ENCODE results near the gene MED22. TPM values are rescaled to one million over a fixed set of nuclear protein-coding genes. Genes with fewer than 3 reads are reported as not detected.
A peak's percentile ranks its signal among the peaks of the same experiment; 100 is the strongest.

The MED22 gene
- total RNA-seq, 5 donors from 2014 or later (not counting 1 experiment from before 2014, with no cell fraction given): 25.9 to 44.8 (median 40.7) TPM

GRCh38 chr9:133368249-133368881 lies 20.4 kb upstream of the MED22 start:
- DNase-seq (no peak), ATAC-seq (replicated peaks in 1 of 4) (no peak)
- H3K4me3 Mint-ChIP-seq: peak overlapping the region; percentile 49 to 92 (median 70)
- no peaks in the 10 kb centered on the region for H3K9me3 Mint-ChIP-seq
- peaks cover 60 to 82% (median 72%) of the 10 kb centered on the region in 3 donors for H3K4me1 Mint-ChIP-seq
- ChIA-PET POLR2A (no interaction called here), CTCF (no interaction called here)
- peaks cover 26% of the 10 kb centered on the region for H3K36me3 Mint-ChIP-seq
- Histone ChIP-seq H3K27ac (ENCODE audit: low read length) (peak overlapping the region; percentile 94), H3K9me3 (no peaks in the 10 kb centered on the region), H3K36me3 (ENCODE audit: control insufficient read depth in 2 of 2, extremely low read depth in 1 of 2, insufficient read depth in 1 of 2, low read length in 1 of 2) (peaks cover 12 to 63% of the 10 kb centered on the region in 2 donors), H3K4me1 (ENCODE audit: control insufficient read depth in 1 of 2, extremely low read depth in 1 of 2, insufficient read depth in 2 of 2, low read length in 2 of 2) (peaks cover 35 to 74% of the 10 kb centered on the region in 2 experiments), H3K4me3 (ENCODE audit: control insufficient read depth in 1 of 2, extremely low read depth in 1 of 2, low read length in 1 of 2) (no peak overlapping the region), H3K27me3 (replicated peaks in 1 of 2; ENCODE audit: control insufficient read depth in 2 of 2, extremely low read depth in 1 of 2, insufficient read depth in 2 of 2, low read length in 1 of 2) (no peaks in the 10 kb centered on the region)
- H3K27ac Mint-ChIP-seq: peak overlapping the region; percentile 93 to 95
- no peaks in the 10 kb centered on the region for H3K27me3 Mint-ChIP-seq
- WGBS (ENCODE audit: insufficient coverage): 80% methylated on average over 13 of the region's 18 CpGs

DNA sequence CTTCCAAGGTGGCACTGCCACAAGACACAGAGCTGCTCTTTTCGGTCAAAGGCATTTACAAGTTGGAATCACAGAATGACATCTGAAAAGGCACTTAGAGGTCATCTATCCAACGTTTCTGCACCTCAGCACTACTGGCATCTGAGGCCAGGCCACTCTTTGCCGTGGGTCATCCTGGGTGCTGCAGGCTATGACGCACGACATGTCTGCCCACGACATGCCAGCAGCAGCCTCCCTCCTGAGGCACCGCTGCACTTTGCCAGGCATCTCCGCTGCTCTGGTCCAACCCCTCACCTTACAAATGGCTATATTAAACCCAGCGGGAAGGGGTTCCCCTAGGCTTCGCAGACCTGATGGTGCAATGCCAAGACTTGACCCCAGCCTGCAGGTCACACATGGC lies 19.8 kb upstream of the MED22 start:
- Histone ChIP-seq H3K27me3 (replicated peaks in 1 of 2; ENCODE audit: control insufficient read depth in 2 of 2, extremely low read depth in 1 of 2, insufficient read depth in 2 of 2, low read length in 1 of 2) (no peaks in the 10 kb centered on the region), H3K4me1 (ENCODE audit: control insufficient read depth in 1 of 2, extremely low read depth in 1 of 2, insufficient read depth in 2 of 2, low read length in 2 of 2) (peaks cover 35 to 68% of the 10 kb centered on the region in 2 experiments), H3K27ac (ENCODE audit: low read length) (no peak overlapping the region), H3K9me3 (no peaks in the 10 kb centered on the region), H3K4me3 (ENCODE audit: control insufficient read depth in 1 of 2, extremely low read depth in 1 of 2, low read length in 1 of 2) (no peak overlapping the region), H3K36me3 (ENCODE audit: control insufficient read depth in 2 of 2, extremely low read depth in 1 of 2, insufficient read depth in 1 of 2, low read length in 1 of 2) (peaks cover 12 to 68% of the 10 kb centered on the region in 2 donors)
- POLR2A ChIA-PET: no interaction called here
- peaks cover 54 to 76% (median 67%) of the 10 kb centered on the region in 3 donors for H3K4me1 Mint-ChIP-seq
- WGBS (ENCODE audit: insufficient coverage): 93% methylated on average over 10 of the region's 10 CpGs
- no peak overlapping the region for H3K27ac Mint-ChIP-seq
- no peaks in the 10 kb centered on the region for H3K27me3 Mint-ChIP-seq
- ATAC-seq (replicated peaks in 1 of 4) (no peak), DNase-seq (no peak)
- peaks cover 30% of the 10 kb centered on the region for H3K36me3 Mint-ChIP-seq
- CTCF ChIA-PET: no interaction called here
- H3K4me3 Mint-ChIP-seq: no peak overlapping the region
- no peaks in the 10 kb centered on the region for H3K9me3 Mint-ChIP-seq

- H3K4me3 Mint-ChIP-seq: no peak overlapping the region
- peaks cover 32% of the 10 kb centered on the region for H3K36me3 Mint-ChIP-seq
- Histone ChIP-seq H3K36me3 (ENCODE audit: control insufficient read depth in 2 of 2, extremely low read depth in 1 of 2, insufficient read depth in 1 of 2, low read length in 1 of 2) (peaks cover 14 to 70% of the 10 kb centered on the region in 2 donors), H3K27me3 (replicated peaks in 1 of 2; ENCODE audit: control insufficient read depth in 2 of 2, extremely low read depth in 1 of 2, insufficient read depth in 2 of 2, low read length in 1 of 2) (no peaks in the 10 kb centered on the region), H3K4me3 (ENCODE audit: control insufficient read depth in 1 of 2, extremely low read depth in 1 of 2, low read length in 1 of 2) (no peak overlapping the region), H3K27ac (ENCODE audit: low read length) (no peak overlapping the region), H3K9me3 (no peaks in the 10 kb centered on the region), H3K4me1 (ENCODE audit: control insufficient read depth in 1 of 2, extremely low read depth in 1 of 2, insufficient read depth in 2 of 2, low read length in 2 of 2) (peaks cover 29 to 63% of the 10 kb centered on the region in 2 experiments)
- peaks cover 48 to 70% (median 61%) of the 10 kb centered on the region in 3 donors for H3K4me1 Mint-ChIP-seq
- no peak for DNase-seq
- no peak for ATAC-seq (replicated peaks in 1 of 4)
- no peaks in the 10 kb centered on the region for H3K9me3 Mint-ChIP-seq
- ChIA-PET CTCF (no interaction called here), POLR2A (no interaction called here)
- WGBS (ENCODE audit: insufficient coverage): 93% methylated on average over 16 of the region's 22 CpGs
- no peak overlapping the region for H3K27ac Mint-ChIP-seq
- no peaks in the 10 kb centered on the region for H3K27me3 Mint-ChIP-seq
Measured at GRCh38 chr9:133367221-133367620, 19.3 kb upstream of the MED22 start.

GRCh38 chr9:133366435-133366834 lies 18.5 kb upstream of the MED22 start:
- no peaks in the 10 kb centered on the region for H3K9me3 ChIP-seq
- ChIA-PET CTCF (interaction anchor here in 1 of 2 donors (1.6 kb wide), 1 partner anchor 18 kb away, joined by 4 read pairs; the partner anchor contains the start of genes MED22 and RPL7A), POLR2A (interaction anchor here in 1 of 2 donors (0.5 kb wide), 1 partner anchor 275 kb away, joined by 9 read pairs; no protein-coding TSS in a partner anchor)
- H3K4me1 Mint-ChIP-seq: peaks cover 40 to 63% (median 53%) of the 10 kb centered on the region in 3 donors
- H3K27me3 Mint-ChIP-seq: no peaks in the 10 kb centered on the region
- H3K4me3 ChIP-seq (ENCODE audit: control insufficient read depth in 1 of 2, extremely low read depth in 1 of 2, low read length in 1 of 2): no peak overlapping the region
- H3K4me3 Mint-ChIP-seq: no peak overlapping the region
- DNase-seq: no peak
- ATAC-seq (replicated peaks in 1 of 4): no peak
- peaks cover 17 to 78% of the 10 kb centered on the region in 2 donors for H3K36me3 ChIP-seq (ENCODE audit: control insufficient read depth in 2 of 2, extremely low read depth in 1 of 2, insufficient read depth in 1 of 2, low read length in 1 of 2)
- no peak overlapping the region for H3K27ac ChIP-seq (ENCODE audit: low read length)
- peaks cover 21 to 55% of the 10 kb centered on the region in 2 experiments for H3K4me1 ChIP-seq (ENCODE audit: control insufficient read depth in 1 of 2, extremely low read depth in 1 of 2, insufficient read depth in 2 of 2, low read length in 2 of 2)
- H3K27me3 ChIP-seq (replicated peaks in 1 of 2; ENCODE audit: control insufficient read depth in 2 of 2, extremely low read depth in 1 of 2, insufficient read depth in 2 of 2, low read length in 1 of 2): no peaks in the 10 kb centered on the region
- H3K27ac Mint-ChIP-seq: no peak overlapping the region
- 96% methylated on average over 9 of the region's 11 CpGs for WGBS (ENCODE audit: insufficient coverage)
- no peaks in the 10 kb centered on the region for H3K9me3 Mint-ChIP-seq
- peaks cover 40% of the 10 kb centered on the region for H3K36me3 Mint-ChIP-seq

DNA sequence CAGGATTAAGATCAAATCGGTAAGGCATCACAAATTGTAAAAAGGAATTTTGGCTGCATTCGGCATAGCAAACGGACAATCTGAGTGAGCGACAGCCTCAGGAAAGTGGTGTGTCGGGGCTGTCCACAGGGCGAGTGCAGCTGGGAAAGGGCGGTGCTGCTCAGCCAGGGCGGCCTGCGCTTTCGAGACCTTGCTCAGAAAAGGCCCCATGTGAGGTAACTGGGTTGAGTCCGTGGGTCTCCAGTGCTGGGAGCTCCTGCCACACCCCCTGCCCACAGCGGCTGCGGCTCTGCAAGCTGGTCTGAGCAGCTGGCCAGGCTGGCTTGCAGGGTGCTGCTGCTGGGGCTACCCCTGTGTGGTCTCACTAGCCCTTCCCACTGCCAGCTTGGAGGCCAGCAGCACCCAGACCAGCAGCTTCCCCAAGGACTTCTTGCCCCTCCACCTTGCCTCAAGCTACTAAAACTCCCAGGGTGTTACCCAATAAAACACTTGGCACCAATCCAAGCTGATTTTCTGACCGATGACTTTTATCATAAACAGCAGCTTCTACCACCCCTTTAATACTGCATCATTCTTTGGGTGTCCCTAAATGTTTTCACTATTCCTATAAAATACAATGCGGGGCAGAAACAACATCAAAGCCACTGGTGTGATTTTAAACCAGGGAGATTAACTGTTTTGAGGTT lies 14.6 kb upstream of the MED22 start:
- Histone ChIP-seq H3K9me3 (no peaks in the 10 kb centered on the region), H3K27me3 (replicated peaks in 1 of 2; ENCODE audit: control insufficient read depth in 2 of 2, extremely low read depth in 1 of 2, insufficient read depth in 2 of 2, low read length in 1 of 2) (no peaks in the 10 kb centered on the region), H3K4me1 (ENCODE audit: control insufficient read depth in 1 of 2, extremely low read depth in 1 of 2, insufficient read depth in 2 of 2, low read length in 2 of 2) (peaks cover under 1 to 42% of the 10 kb centered on the region in 2 experiments), H3K27ac (ENCODE audit: low read length) (no peak overlapping the region), H3K4me3 (ENCODE audit: control insufficient read depth in 1 of 2, extremely low read depth in 1 of 2, low read length in 1 of 2) (no peak overlapping the region), H3K36me3 (ENCODE audit: control insufficient read depth in 2 of 2, extremely low read depth in 1 of 2, insufficient read depth in 1 of 2, low read length in 1 of 2) (peaks cover 30 to 90% of the 10 kb centered on the region in 2 donors)
- H3K27ac Mint-ChIP-seq: no peak overlapping the region
- 94% methylated on average over 14 of the region's 15 CpGs for WGBS (ENCODE audit: insufficient coverage)
- ATAC-seq (replicated peaks in 1 of 4) (no peak), DNase-seq (no peak)
- ChIA-PET POLR2A (interaction anchor here in 1 of 2 donors (1.0 kb wide), 1 partner anchor 8 kb away, joined by 5 read pairs; no protein-coding TSS in a partner anchor), CTCF (no interaction called here)
- peaks cover 32% of the 10 kb centered on the region for H3K36me3 Mint-ChIP-seq
- H3K27me3 Mint-ChIP-seq: no peaks in the 10 kb centered on the region
- H3K4me1 Mint-ChIP-seq: peaks cover 23 to 45% (median 33%) of the 10 kb centered on the region in 3 donors
- no peaks in the 10 kb centered on the region for H3K9me3 Mint-ChIP-seq
- no peak overlapping the region for H3K4me3 Mint-ChIP-seq

GRCh38 chr9:133361507-133362092 lies 13.7 kb upstream of the MED22 start:
- Histone ChIP-seq H3K4me1 (ENCODE audit: control insufficient read depth in 1 of 2, extremely low read depth in 1 of 2, insufficient read depth in 2 of 2, low read length in 2 of 2) (peaks cover 5 to 42% of the 10 kb centered on the region in 2 experiments), H3K9me3 (no peaks in the 10 kb centered on the region), H3K36me3 (ENCODE audit: control insufficient read depth in 2 of 2, extremely low read depth in 1 of 2, insufficient read depth in 1 of 2, low read length in 1 of 2) (peaks cover 29 to 84% of the 10 kb centered on the region in 2 donors), H3K4me3 (ENCODE audit: control insufficient read depth in 1 of 2, extremely low read depth in 1 of 2, low read length in 1 of 2) (no peak overlapping the region), H3K27me3 (replicated peaks in 1 of 2; ENCODE audit: control insufficient read depth in 2 of 2, extremely low read depth in 1 of 2, insufficient read depth in 2 of 2, low read length in 1 of 2) (no peaks in the 10 kb centered on the region), H3K27ac (ENCODE audit: low read length) (no peak overlapping the region)
- ChIA-PET CTCF (no interaction called here), POLR2A (no interaction called here)
- Mint-ChIP-seq H3K27me3 (no peaks in the 10 kb centered on the region), H3K9me3 (no peaks in the 10 kb centered on the region), H3K27ac (no peak overlapping the region), H3K4me1 (peaks cover 24 to 43% (median 35%) of the 10 kb centered on the region in 3 donors), H3K4me3 (no peak overlapping the region), H3K36me3 (peaks cover 32% of the 10 kb centered on the region)
- DNase-seq (no peak), ATAC-seq (replicated peaks in 1 of 4) (no peak)
- 95% methylated on average over 8 of the region's 13 CpGs for WGBS (ENCODE audit: insufficient coverage)
